ENCODE measurements around the gene TCFL5. TPM values are rescaled to one million over a fixed set of nuclear protein-coding genes. Genes with fewer than 3 reads are reported as not detected.
A peak's percentile ranks its signal among the peaks of the same experiment; 100 is the strongest.

TCFL5 gene
- total RNA-seq, 1 donor from 2014 or later = 8.2 TPM

DNA sequence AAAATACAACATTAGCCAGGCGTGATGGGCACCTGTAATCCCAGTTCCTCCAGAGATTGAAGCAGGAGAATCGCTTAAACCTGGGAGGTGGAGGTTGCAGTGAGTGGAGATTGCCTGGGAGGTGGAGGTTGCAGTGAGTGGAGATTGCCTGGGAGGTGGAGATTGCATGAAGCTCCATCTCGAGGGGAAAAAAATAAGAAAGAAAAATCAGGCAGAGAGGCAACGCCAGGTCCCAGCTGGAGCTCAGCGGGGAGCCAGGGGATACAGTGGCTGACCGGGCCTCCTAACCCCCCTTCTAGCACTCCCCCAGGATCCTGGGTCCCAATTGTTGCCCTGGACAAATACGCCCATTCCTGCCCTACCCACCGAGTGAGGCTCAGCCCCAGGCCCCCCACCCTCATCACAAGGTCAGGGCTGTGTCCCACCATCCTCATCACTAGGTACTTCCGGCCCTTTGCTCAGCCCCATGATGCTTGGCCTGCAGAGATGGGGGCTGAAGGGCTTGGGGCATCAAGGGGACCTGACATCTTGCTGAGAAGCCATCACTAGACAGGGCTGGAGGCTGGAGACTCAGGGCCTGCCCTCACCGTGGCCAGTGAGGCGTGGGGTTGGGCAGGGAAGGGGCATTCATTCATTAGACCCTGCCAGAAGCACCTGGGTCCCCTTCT is 55.1 kb downstream of the TCFL5 start:
- peak overlapping the region; percentile 90 for H3K27ac ChIP-seq

DNA sequence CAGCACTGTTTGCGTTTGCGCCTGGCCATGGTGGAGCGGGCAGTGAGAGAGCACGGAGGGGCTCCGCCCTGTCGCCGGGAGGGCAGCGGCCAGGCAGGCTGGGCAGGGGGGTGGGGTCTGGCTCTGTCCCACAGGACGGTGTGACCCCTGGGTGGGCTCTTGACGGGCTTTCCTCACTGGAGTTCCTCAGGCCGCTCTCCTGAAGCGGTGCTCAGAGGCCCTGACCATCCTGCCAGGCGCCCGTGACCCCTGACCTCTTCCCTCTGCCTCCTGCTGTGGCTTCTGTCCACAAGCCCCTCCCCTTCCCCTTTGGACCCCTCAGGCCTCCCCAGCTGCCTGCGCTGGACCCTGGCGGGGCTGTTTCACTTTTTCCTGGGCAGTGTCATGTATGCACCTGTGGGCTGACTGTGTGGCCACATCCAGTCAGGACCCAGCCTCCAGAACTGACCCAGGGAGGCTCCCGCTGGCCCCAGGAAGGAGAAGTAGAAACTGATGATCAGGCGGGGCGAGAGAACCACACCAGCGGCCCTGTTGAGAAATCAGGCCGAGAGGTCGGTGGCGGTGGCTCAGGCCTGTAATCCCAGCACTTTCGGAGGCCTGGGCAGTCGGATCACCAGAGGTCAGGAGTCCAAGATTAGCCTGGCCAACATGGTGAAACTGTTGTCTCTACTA is 55.8 kb downstream of the TCFL5 start:
- intact Hi-C loops (cut with DNase I) = no loop called here
- Histone ChIP-seq H3K27me3 (ENCODE audit: low read depth) (no peaks in the 10 kb centered on the region), H3K36me3 (peaks cover 42% of the 10 kb centered on the region), H3K4me3 (peak overlapping the region; percentile 96), H3K9me3 (no peaks in the 10 kb centered on the region), H3K27ac (peak overlapping the region; percentile 90), H3K4me1 (peaks cover 31% of the 10 kb centered on the region)
- peak; percentile 40 to 51 for ATAC-seq
- peak; percentile 86 for DNase-seq
- TF ChIP-seq, protein P1, sequence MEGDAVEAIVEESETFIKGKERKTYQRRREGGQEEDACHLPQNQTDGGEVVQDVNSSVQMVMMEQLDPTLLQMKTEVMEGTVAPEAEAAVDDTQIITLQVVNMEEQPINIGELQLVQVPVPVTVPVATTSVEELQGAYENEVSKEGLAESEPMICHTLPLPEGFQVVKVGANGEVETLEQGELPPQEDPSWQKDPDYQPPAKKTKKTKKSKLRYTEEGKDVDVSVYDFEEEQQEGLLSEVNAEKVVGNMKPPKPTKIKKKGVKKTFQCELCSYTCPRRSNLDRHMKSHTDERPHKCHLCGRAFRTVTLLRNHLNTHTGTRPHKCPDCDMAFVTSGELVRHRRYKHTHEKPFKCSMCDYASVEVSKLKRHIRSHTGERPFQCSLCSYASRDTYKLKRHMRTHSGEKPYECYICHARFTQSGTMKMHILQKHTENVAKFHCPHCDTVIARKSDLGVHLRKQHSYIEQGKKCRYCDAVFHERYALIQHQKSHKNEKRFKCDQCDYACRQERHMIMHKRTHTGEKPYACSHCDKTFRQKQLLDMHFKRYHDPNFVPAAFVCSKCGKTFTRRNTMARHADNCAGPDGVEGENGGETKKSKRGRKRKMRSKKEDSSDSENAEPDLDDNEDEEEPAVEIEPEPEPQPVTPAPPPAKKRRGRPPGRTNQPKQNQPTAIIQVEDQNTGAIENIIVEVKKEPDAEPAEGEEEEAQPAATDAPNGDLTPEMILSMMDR (IDR thresholded peaks at IDR 0.05) = no peak

More for the DNA sequence above, 55.1 kb downstream of the TCFL5 start:
- Histone ChIP-seq H3K36me3 (peaks cover 43% of the 10 kb centered on the region), H3K27me3 (ENCODE audit: low read depth) (no peaks in the 10 kb centered on the region), H3K4me3 (peak overlapping the region; percentile 96), H3K9me3 (no peaks in the 10 kb centered on the region), H3K4me1 (peaks cover 31% of the 10 kb centered on the region)
- TF ChIP-seq, protein P1 (IDR thresholded peaks at IDR 0.05) = no peak
- intact Hi-C loops (cut with DNase I) = no loop called here
- DNase-seq (no peak), ATAC-seq (no peak)

DNA sequence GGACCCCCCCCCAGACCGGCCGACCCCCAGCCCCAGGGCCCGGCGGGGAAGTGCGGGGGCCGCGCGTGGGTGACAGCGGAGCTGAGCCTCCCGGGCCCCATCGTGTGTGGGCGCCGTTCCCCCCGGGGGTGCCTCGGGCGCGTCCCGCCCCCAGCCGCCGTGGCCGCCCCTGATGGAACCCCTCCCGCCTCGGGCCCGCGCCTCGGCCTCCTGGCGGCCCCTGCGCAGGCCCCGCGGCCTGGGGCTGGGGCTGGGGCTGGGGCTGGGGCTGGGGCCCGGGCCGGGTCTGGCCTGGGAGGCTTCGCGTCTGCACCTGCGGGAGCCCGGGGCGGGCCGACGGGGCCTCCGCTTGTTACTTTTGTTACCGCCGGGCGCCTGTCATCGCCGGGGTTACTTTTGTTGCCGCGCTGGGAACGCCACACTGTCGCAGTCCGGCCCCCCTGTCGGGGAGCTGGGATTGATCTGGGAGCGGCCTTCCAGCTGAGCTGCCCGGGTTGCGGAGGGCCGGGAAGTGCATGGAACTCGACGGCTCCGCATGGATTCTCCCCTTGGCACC is 56.4 kb downstream of the TCFL5 start:
- Histone ChIP-seq H3K4me3 (peak overlapping the region; percentile 96), H3K36me3 (peaks cover 42% of the 10 kb centered on the region), H3K9me3 (no peaks in the 10 kb centered on the region), H3K4me1 (peaks cover 31% of the 10 kb centered on the region), H3K27me3 (ENCODE audit: low read depth) (no peaks in the 10 kb centered on the region), H3K27ac (peak overlapping the region; percentile 90)
- peak; percentile 39 to 63 for ATAC-seq
- intact Hi-C loops (cut with DNase I) = no loop called here
- TF ChIP-seq, protein P1 (IDR thresholded peaks at IDR 0.05) = no peak
- DNase-seq = no peak

DNA sequence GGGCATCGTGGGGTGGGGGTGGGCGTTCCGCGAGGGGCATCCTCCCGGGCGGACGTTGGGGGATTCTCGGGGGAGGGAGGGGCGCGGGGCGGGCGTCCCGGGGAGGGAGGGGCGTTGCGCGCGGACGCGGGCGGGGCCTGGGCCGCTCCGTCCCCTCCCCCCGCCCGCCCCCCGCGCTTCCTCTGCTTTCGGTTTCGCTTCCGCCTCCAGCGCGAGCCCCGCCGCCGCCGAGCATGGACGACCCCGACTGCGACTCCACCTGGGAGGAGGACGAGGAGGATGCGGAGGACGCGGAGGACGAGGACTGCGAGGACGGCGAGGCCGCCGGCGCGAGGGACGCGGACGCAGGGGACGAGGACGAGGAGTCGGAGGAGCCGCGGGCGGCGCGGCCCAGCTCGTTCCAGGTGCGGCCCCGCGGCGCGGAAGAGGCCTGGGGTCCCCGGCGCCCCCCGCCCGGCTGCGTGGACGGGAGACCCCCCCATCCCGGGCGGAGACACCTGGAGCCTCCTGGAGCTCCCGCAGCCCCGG is 56.9 kb downstream of the TCFL5 start, which contains the start of gene OGFR:
TSS of gene OGFR (plus strand) at position 209 of the 528 bp plus-strand sequence. CDS start at position 234, 25 bp downstream.
- Histone ChIP-seq H3K27ac (peak within 1 kb of the TSS; percentile 90), H3K4me3 (peak within 1 kb of the TSS; percentile 96), H3K9me3 (no peaks in the 10 kb centered on the region), H3K27me3 (ENCODE audit: low read depth) (no peaks in the 10 kb centered on the region), H3K4me1 (peaks cover 31% of the 10 kb centered on the region), H3K36me3 (peaks cover 42% of the 10 kb centered on the region)
- ATAC-seq = peak; percentile 49 to 74
- TF ChIP-seq, protein P1 (IDR thresholded peaks at IDR 0.05) = no peak
- intact Hi-C loops (cut with DNase I) = no loop called here
- peak; percentile 77 for DNase-seq

DNA sequence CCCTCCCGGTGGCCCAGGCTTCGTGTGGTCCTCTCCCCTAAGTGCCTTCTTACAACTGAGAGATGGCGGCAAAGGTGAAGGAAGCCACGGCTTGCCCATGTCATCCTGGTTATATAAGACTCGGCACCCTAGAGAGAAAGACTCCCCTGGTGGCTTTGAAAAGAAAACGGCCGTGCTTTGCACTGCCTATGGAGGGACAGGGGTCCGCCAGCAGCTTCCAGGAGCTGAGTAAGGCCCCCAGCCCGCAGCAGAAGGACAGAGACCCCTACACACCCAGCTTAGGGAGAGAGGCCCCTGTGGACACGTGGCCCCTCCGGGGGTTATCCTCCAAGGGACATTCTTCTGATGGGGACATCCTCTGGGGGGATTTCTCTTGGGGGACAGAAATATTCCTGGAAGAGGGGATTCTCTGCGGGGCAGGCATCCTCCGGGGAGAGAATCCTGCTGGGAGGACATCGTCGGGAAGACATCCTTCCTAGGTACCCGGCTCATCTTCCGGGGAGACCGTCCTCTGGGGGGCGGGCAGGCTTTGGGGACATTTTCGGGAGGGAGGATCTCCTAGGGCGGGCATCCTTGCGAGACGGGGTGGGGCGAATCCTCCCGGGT is 57.5 kb downstream of the TCFL5 start:
- peak overlapping the region; percentile 96 for H3K4me3 ChIP-seq
- H3K36me3 ChIP-seq = peaks cover 42% of the 10 kb centered on the region
- intact Hi-C loops (cut with DNase I) = no loop called here
- ATAC-seq (peak in 1 of 2 donors; percentile 14), DNase-seq (no peak)
- H3K4me1 ChIP-seq = peaks cover 31% of the 10 kb centered on the region
- TF ChIP-seq, protein P1 (IDR thresholded peaks at IDR 0.05) = no peak
- no peaks in the 10 kb centered on the region for H3K27me3 ChIP-seq (ENCODE audit: low read depth)
- peak overlapping the region; percentile 90 for H3K27ac ChIP-seq
- H3K9me3 ChIP-seq = no peaks in the 10 kb centered on the region
